ENCODE results near the gene ANAPC2.

DNA sequence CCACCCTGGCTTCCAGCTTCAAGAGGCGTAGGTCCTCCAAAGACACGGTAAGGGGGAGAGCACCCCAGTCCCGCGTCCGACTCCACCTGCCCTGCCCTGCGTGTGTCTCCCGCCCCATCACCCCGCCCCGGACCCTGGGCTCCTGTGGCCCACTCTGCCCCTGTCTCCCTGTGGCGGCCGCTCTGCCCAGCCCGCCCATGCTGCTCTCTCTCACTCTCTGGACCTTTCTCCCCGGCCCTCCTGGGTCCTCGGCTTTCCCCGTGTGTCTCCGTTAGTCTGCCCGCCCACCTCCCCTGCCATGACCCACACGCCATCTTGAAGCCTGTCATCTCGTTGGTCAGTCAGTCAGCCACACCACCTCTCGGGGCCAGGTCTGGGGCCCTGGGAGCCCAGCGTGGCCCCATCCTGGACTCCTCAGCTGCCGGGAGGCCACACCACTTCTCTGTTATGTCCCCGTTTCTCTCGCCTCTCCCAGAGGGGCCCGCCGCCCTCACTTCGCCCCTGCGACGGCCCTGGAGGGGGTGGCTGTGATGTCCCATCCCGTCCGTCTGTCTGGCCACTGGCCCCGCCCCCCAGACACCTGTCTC, 23.0 kb downstream of the ANAPC2 start:
- no peak for TF ChIP-seq POLR2A (IDR thresholded peaks at IDR 0.05)
- TF ChIP-seq, protein P1, sequence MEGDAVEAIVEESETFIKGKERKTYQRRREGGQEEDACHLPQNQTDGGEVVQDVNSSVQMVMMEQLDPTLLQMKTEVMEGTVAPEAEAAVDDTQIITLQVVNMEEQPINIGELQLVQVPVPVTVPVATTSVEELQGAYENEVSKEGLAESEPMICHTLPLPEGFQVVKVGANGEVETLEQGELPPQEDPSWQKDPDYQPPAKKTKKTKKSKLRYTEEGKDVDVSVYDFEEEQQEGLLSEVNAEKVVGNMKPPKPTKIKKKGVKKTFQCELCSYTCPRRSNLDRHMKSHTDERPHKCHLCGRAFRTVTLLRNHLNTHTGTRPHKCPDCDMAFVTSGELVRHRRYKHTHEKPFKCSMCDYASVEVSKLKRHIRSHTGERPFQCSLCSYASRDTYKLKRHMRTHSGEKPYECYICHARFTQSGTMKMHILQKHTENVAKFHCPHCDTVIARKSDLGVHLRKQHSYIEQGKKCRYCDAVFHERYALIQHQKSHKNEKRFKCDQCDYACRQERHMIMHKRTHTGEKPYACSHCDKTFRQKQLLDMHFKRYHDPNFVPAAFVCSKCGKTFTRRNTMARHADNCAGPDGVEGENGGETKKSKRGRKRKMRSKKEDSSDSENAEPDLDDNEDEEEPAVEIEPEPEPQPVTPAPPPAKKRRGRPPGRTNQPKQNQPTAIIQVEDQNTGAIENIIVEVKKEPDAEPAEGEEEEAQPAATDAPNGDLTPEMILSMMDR (IDR thresholded peaks at IDR 0.05): no peak
